ENCODE measurements around the gene EML1. TPM values are rescaled to one million over a fixed set of nuclear protein-coding genes. Genes with fewer than 3 reads are reported as not detected.

EML1 gene
- total and polyA plus RNA-seq, 2 of the 13 experiments (the other 11 are each of a cell fraction or from before 2014, with no cell fraction given) = 0.59 to 1.7 TPM

DNA sequence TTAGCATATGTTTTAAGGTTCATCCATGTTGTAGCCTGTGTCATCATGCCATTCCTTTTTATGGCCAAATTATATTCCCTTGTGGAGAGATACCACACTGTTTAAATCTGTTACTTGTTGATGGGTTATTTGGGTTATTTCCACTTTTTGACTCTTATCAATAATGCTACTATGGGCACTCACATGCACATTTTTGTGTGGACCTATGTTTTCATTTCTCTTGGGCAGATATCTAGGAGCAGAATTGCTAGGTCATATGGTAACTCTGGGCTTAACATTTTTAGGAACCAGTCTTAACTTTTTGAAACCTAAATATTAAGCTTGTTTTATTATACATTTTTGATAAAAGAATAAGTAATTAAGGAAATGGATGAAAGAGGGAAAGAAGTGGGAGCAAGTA is 4.0 kb downstream of the EML1 start:
- in situ Hi-C loops (cut with HindIII; ENCODE audit: extremely low pct_ligation_motif_present, low pct_unique_long_range_greater_than_20kb) = no loop called here
- peaks cover 0 to 26% of the 10 kb centered on the region in 2 experiments; a peak in 3 of 5 replicates for H3K27me3 ChIP-seq (ENCODE audit: control insufficient read depth in 1 of 2, insufficient read depth in 2 of 2, low read length in 2 of 2)
- TF ChIP-seq ZFP36 (IDR thresholded peaks at IDR 0.05; ENCODE audit: borderline replicate concordance, low read depth, low read length, partially characterized antibody) (no peak), U2AF2 (IDR thresholded peaks at IDR 0.05; ENCODE audit: low read depth, low read length) (no peak), ZNF180 (CRISPR knock-in tag; IDR thresholded peaks at IDR 0.05; ENCODE audit: borderline replicate concordance, low read depth) (no peak), ZBTB7B (CRISPR knock-in tag; IDR thresholded peaks at IDR 0.05) (no peak), ATF2 (CRISPR knock-in tag; IDR thresholded peaks at IDR 0.05) (no peak), PBX2 (CRISPR knock-in tag; IDR thresholded peaks at IDR 0.05) (no peak), MEIS2 (CRISPR knock-in tag; IDR thresholded peaks at IDR 0.05) (no peak), E2F2 (CRISPR knock-in tag; IDR thresholded peaks at IDR 0.05; ENCODE audit: borderline replicate concordance) (no peak), MAFK (conservative IDR thresholded peaks at IDR 0.05 in 1 of 2, IDR thresholded peaks at IDR 0.05 in 1 of 2; ENCODE audit: low read length in 2 of 2) (no peak), YY1 (IDR thresholded peaks at IDR 0.05; ENCODE audit: insufficient read depth, insufficient replicate concordance, low read depth, low read length) (no peak)
- TF ChIP-seq, protein P1, sequence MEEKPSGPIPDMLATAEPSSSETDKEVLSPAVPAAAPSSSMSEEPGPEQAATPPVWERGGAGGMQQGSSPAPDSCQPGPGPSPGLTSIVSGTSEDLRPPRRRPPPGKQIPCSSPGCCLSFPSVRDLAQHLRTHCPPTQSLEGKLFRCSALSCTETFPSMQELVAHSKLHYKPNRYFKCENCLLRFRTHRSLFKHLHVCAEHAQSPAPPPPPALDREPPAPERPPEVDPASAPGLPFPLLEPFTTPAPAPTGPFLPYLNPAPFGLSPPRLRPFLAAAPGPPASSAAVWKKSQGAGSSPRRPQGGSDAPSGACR (CRISPR knock-in tag; IDR thresholded peaks at IDR 0.05) = no peak
- TF ChIP-seq, protein P2, sequence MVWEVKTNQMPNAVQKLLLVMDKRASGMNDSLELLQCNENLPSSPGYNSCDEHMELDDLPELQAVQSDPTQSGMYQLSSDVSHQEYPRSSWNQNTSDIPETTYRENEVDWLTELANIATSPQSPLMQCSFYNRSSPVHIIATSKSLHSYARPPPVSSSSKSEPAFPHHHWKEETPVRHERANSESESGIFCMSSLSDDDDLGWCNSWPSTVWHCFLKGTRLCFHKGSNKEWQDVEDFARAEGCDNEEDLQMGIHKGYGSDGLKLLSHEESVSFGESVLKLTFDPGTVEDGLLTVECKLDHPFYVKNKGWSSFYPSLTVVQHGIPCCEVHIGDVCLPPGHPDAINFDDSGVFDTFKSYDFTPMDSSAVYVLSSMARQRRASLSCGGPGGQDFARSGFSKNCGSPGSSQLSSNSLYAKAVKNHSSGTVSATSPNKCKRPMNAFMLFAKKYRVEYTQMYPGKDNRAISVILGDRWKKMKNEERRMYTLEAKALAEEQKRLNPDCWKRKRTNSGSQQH (CRISPR knock-in tag; IDR thresholded peaks at IDR 0.05; ENCODE audit: low read depth) = no peak
- TF ChIP-seq, protein P3, sequence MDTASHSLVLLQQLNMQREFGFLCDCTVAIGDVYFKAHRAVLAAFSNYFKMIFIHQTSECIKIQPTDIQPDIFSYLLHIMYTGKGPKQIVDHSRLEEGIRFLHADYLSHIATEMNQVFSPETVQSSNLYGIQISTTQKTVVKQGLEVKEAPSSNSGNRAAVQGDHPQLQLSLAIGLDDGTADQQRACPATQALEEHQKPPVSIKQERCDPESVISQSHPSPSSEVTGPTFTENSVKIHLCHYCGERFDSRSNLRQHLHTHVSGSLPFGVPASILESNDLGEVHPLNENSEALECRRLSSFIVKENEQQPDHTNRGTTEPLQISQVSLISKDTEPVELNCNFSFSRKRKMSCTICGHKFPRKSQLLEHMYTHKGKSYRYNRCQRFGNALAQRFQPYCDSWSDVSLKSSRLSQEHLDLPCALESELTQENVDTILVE (CRISPR knock-in tag; IDR thresholded peaks at IDR 0.05) = no peak
- TF ChIP-seq, protein P4, sequence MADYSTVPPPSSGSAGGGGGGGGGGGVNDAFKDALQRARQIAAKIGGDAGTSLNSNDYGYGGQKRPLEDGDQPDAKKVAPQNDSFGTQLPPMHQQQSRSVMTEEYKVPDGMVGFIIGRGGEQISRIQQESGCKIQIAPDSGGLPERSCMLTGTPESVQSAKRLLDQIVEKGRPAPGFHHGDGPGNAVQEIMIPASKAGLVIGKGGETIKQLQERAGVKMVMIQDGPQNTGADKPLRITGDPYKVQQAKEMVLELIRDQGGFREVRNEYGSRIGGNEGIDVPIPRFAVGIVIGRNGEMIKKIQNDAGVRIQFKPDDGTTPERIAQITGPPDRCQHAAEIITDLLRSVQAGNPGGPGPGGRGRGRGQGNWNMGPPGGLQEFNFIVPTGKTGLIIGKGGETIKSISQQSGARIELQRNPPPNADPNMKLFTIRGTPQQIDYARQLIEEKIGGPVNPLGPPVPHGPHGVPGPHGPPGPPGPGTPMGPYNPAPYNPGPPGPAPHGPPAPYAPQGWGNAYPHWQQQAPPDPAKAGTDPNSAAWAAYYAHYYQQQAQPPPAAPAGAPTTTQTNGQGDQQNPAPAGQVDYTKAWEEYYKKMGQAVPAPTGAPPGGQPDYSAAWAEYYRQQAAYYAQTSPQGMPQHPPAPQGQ (CRISPR knock-in tag; IDR thresholded peaks at IDR 0.05; ENCODE audit: borderline replicate concordance) = no peak

More for the DNA sequence above, 4.0 kb downstream of the EML1 start:
- Histone ChIP-seq H3K4me3 (replicated peaks in 1 of 3; ENCODE audit: insufficient read depth in 1 of 3, low read depth in 2 of 3, low read length in 3 of 3) (no peak overlapping the region), H2AFZ (ENCODE audit: low read length) (no peak overlapping the region), H3K4me1 (ENCODE audit: insufficient read depth, low read length) (peaks cover 16% of the 10 kb centered on the region), H4K20me1 (ENCODE audit: insufficient read depth, low read length) (no peaks in the 10 kb centered on the region), H3K27ac (ENCODE audit: extremely low read length, insufficient read depth, low read length) (no peak overlapping the region), H3K4me2 (ENCODE audit: low read depth, low read length) (no peak overlapping the region), H3K9me3 (ENCODE audit: low read length) (no peaks in the 10 kb centered on the region), H3K9ac (ENCODE audit: insufficient read depth, low read depth, low read length) (no peak overlapping the region), H3K79me2 (ENCODE audit: insufficient read depth, low read length) (no peaks in the 10 kb centered on the region), H3K36me3 (replicated peaks in 1 of 2; ENCODE audit: control insufficient read depth in 1 of 2, insufficient read depth in 2 of 2, low read length in 2 of 2) (no peaks in the 10 kb centered on the region)
- CTCF ChIA-PET (ENCODE audit: low intra/inter-chr PET ratio, low total read pairs) = no interaction called here
- POLR2A ChIA-PET = no interaction called here
- no TSS peak for BruUV-seq (replicated peaks)
- ATAC-seq (no peak), DNase-seq (ENCODE audit: low spot score) (no peak), FAIRE-seq (no peak)
- intact Hi-C loops (cut with micrococcal nuclease; ENCODE audit: unreplicated experiment) = no loop called here
